Naive thymus-derived CD8-positive, alpha-beta T cell (primary cell): Measurements from ENCODE around the gene FUT4. TPM values are rescaled to one million over a fixed set of nuclear protein-coding genes. Genes with fewer than 3 reads are reported as not detected.
"Not testable (repeated sequence)": the region's sequence is repeated elsewhere in the genome, so short reads cannot be mapped to it uniquely, and the experiment has no call there.

Experiments used
- ATAC-seq, 2 donors: fragments of 150-1000 bp; cut with Tn5 transposase in 1 of 2; sonication (Bioruptor Pico), chemical (Tn5 transposase) in 1 of 2; 1 replicate in 1 of 2; 2 replicates in 1 of 2; pipeline ENCODE4 v1.10.0; 2021; ENCODE audit warnings: mild to moderate bottlenecking in 2 of 2, moderate library complexity in 2 of 2
- POLR2A ChIA-PET: fragments of 350-600 bp; sonication (Branson Sonifier 250); formaldehyde crosslinking; loops from one replicate; lab custom pipeline; 2021; ENCODE audit warnings: antibody characterized with exemption; lab: Charles Lee
- DNase-seq, 10 donors: peaks; one replicate each; pipeline versions ENCODE4 v3.0.0 to v3.0.0-alpha.2; 2020 to 2022
- H3K27ac Mint-ChIP-seq, 10 donors: one replicate each; pipeline ENCODE4 v1.8.0; 2020 to 2022; ENCODE audit warnings: mild to moderate bottlenecking in 10 of 10, mixed read lengths in 10 of 10, moderate library complexity in 4 of 10, inconsistent platforms in 1 of 10
- H3K27me3 Mint-ChIP-seq, 5 donors: one replicate each; pipeline ENCODE4 v1.8.0; 2021 to 2022; ENCODE audit warnings: mixed read lengths in 5 of 5
- H3K36me3 Mint-ChIP-seq, 3 donors: one replicate each; pipeline ENCODE4 v1.8.0; 2020 to 2022; ENCODE audit warnings: mixed read lengths in 3 of 3, mild to moderate bottlenecking in 2 of 3, inconsistent platforms in 1 of 3
- H3K4me1 Mint-ChIP-seq, 4 donors: one replicate each; pipeline ENCODE4 v1.8.0; 2021 to 2022; ENCODE audit warnings: mixed read lengths in 4 of 4
- H3K4me3 Mint-ChIP-seq, 10 donors: one replicate each; pipeline ENCODE4 v1.8.0; 2020 to 2022; ENCODE audit warnings: mild to moderate bottlenecking in 10 of 10, mixed read lengths in 10 of 10, moderate library complexity in 6 of 10, inconsistent platforms in 1 of 10
- H3K9me3 Mint-ChIP-seq, 9 donors: one replicate each; pipeline ENCODE4 v1.8.0; 2020 to 2022; ENCODE audit warnings: mixed read lengths in 9 of 9, mild to moderate bottlenecking in 3 of 9, inconsistent platforms in 1 of 9, moderate library complexity in 1 of 9
- polyA plus RNA-seq, 3 donors: library from polyadenylated mRNA; unstranded; fragments of 300-500 nt; fragmentation: Illumina TruSeq; gene quantifications; one replicate each; pipeline ENCODE4 v1.2.3, GENCODE V29; 2021
- total RNA-seq, 8 experiments: library from RNA in 2 of 8; stranded (reverse) in 2 of 8; gene quantifications; one replicate each; pipeline ENCODE4 v1.2.3 and lab custom pipeline; 2021 to 2026

The FUT4 gene
- total and polyA plus RNA-seq, 5 experiments from 2014 or later: 1.2 to 5.6 (median 1.6) TPM

DNA sequence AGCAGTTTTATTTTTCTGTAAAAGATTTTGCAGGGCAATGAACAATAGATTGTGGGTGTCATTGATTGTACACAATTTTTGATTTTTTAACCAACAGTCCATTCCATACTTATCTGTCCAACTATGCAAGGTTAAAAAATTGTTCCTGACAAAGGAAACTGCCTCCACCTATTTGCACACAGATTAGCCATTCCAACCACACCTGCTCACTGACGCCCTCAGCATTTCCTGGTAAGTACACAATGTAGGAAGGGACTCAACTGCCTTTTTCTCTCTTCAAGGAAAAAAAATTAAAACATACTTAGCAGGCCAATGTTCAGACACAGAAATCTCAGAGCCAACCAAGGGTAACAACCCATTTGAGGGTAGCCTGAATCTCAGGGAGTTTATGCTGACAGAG is 4.3 kb upstream of the FUT4 start:
- Mint-ChIP-seq H3K9me3 (no peaks in the 10 kb centered on the region), H3K36me3 (peaks cover 0 to 2% (median 0%) of the 10 kb centered on the region in 3 donors), H3K4me3 (no peak overlapping the region), H3K27me3 (peaks cover 7 to 14% (median 11%) of the 10 kb centered on the region in 5 donors), H3K4me1 (peaks cover 4 to 13% (median 11%) of the 10 kb centered on the region in 4 donors), H3K27ac (no peak overlapping the region)
- no peak for DNase-seq
- no peak for ATAC-seq
- POLR2A ChIA-PET: no interaction called here

DNA sequence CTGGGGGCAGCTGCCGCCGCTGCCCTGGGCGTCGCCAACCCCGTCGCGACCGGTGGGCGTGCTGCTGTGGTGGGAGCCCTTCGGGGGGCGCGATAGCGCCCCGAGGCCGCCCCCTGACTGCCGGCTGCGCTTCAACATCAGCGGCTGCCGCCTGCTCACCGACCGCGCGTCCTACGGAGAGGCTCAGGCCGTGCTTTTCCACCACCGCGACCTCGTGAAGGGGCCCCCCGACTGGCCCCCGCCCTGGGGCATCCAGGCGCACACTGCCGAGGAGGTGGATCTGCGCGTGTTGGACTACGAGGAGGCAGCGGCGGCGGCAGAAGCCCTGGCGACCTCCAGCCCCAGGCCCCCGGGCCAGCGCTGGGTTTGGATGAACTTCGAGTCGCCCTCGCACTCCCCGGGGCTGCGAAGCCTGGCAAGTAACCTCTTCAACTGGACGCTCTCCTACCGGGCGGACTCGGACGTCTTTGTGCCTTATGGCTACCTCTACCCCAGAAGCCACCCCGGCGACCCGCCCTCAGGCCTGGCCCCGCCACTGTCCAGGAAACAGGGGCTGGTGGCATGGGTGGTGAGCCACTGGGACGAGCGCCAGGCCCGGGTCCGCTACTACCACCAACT is 1.0 kb downstream of the FUT4 start:
- H3K27ac Mint-ChIP-seq: peak overlapping the region in 4 of 10 donors; percentile 7 to 76 (median 35)
- DNase-seq (peak in 3 of 10 donors; percentile 5 to 62 (median 19)), ATAC-seq (no peak)
- H3K9me3 Mint-ChIP-seq: no peaks in the 10 kb centered on the region
- peaks cover 24 to 51% (median 43%) of the 10 kb centered on the region in 4 donors for H3K4me1 Mint-ChIP-seq
- H3K36me3 Mint-ChIP-seq: peaks cover 0 to 2% (median 0%) of the 10 kb centered on the region in 3 donors
- POLR2A ChIA-PET: interaction anchor here (1.6 kb wide), 1 partner anchor 32 kb away, joined by 6 read pairs; the partner anchor contains the start of gene C11orf97
- peak overlapping the region; percentile 64 to 94 (median 76) for H3K4me3 Mint-ChIP-seq
- no peaks in the 10 kb centered on the region for H3K27me3 Mint-ChIP-seq

DNA sequence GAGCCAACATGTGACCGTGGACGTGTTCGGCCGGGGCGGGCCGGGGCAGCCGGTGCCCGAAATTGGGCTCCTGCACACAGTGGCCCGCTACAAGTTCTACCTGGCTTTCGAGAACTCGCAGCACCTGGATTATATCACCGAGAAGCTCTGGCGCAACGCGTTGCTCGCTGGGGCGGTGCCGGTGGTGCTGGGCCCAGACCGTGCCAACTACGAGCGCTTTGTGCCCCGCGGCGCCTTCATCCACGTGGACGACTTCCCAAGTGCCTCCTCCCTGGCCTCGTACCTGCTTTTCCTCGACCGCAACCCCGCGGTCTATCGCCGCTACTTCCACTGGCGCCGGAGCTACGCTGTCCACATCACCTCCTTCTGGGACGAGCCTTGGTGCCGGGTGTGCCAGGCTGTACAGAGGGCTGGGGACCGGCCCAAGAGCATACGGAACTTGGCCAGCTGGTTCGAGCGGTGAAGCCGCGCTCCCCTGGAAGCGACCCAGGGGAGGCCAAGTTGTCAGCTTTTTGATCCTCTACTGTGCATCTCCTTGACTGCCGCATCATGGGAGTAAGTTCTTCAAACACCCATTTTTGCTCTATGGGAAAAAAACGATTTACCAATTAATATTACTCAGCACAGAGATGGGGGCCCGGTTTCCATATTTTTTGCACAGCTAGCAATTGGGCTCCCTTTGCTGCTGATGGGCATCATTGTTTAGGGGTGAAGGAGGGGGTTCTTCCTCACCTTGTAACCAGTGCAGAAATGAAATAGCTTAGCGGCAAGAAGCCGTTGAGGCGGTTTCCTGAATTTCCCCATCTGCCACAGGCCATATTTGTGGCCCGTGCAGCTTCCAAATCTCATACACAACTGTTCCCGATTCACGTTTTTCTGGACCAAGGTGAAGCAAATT is 1.8 kb downstream of the FUT4 start:
- Mint-ChIP-seq H3K4me1 (peaks cover 30 to 58% (median 48%) of the 10 kb centered on the region in 4 donors), H3K4me3 (peak overlapping the region; percentile 62 to 94 (median 78)), H3K27ac (peak overlapping the region in 8 of 10 donors; percentile 19 to 83 (median 54)), H3K27me3 (no peaks in the 10 kb centered on the region), H3K9me3 (no peaks in the 10 kb centered on the region), H3K36me3 (peaks cover 0 to 5% (median 0%) of the 10 kb centered on the region in 3 donors)
- DNase-seq (peak in 1 of 10 donors; percentile 3), ATAC-seq (no peak)
- POLR2A ChIA-PET: interaction anchor here (1.6 kb wide), 1 partner anchor 33 kb away, joined by 6 read pairs; the partner anchor contains the start of gene C11orf97

DNA sequence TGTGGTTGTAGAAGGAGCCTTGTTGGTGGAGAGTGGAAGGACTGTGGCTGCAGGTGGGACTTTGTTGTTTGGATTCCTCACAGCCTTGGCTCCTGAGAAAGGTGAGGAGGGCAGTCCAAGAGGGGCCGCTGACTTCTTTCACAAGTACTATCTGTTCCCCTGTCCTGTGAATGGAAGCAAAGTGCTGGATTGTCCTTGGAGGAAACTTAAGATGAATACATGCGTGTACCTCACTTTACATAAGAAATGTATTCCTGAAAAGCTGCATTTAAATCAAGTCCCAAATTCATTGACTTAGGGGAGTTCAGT is 2.4 kb downstream of the FUT4 start:
- Mint-ChIP-seq H3K4me1 (peaks cover 30 to 62% (median 48%) of the 10 kb centered on the region in 4 donors), H3K27me3 (no peaks in the 10 kb centered on the region), H3K36me3 (peaks cover 0 to 6% (median 0%) of the 10 kb centered on the region in 3 donors), H3K4me3 (peak overlapping the region; percentile 20 to 94 (median 78)), H3K27ac (peak overlapping the region in 6 of 10 donors; percentile 1 to 83 (median 54)), H3K9me3 (no peaks in the 10 kb centered on the region)
- POLR2A ChIA-PET: interaction anchor here (1.6 kb wide), 1 partner anchor 34 kb away, joined by 6 read pairs; the partner anchor contains the start of gene C11orf97
- DNase-seq (no peak), ATAC-seq (no peak)

DNA sequence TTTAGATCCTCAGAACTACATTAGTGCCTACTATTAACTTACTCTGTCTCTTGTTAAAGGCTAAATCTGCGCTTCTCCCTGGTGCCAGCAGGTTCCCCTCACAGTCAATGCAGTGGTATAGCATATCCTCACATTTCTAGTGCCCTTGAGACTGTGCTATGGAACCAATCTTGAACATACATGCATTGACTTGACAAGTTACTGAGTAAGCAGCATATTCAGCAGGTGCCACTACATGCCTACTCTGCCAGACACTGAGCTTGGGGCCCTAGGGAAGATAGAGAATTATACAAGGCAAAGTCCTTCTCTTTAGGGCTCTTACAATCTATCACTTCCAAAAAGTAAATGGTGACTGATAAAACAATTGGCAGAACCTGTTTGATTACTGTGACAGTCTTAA is 3.2 kb downstream of the FUT4 start:
- Mint-ChIP-seq H3K36me3 (peaks cover 0 to 6% (median 0%) of the 10 kb centered on the region in 3 donors), H3K27me3 (no peaks in the 10 kb centered on the region), H3K27ac (peak overlapping the region in 5 of 10 donors; percentile 17 to 58 (median 36)), H3K9me3 (no peaks in the 10 kb centered on the region), H3K4me3 (peak overlapping the region in 9 of 10 donors; percentile 24 to 94 (median 63)), H3K4me1 (peaks cover 30 to 62% (median 48%) of the 10 kb centered on the region in 4 donors)
- DNase-seq (no peak), ATAC-seq (no peak)
- POLR2A ChIA-PET: no interaction called here

DNA sequence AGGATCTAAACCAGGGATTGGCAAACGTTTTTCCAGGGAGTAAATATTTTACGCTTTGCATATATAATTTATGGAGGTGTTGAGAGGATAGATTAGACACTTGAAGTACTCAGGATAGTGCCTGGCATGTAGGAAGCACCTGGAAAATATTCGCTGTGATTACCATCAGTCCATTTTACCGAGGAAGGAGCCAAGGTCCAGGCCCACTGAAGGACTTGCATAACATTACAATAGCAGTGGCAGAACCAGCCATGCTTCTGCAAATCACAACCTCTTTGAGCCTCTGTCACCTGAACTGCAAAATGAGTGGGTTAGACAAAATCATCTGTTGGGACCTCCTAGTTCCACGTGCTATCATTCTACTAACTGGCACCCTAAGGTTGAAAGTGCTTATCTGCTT is 5.4 kb downstream of the FUT4 start:
- no peaks in the 10 kb centered on the region for H3K27me3 Mint-ChIP-seq
- POLR2A ChIA-PET: no interaction called here
- H3K27ac Mint-ChIP-seq: peak overlapping the region in 1 of 10 donors; percentile 0
- H3K9me3 Mint-ChIP-seq: no peaks in the 10 kb centered on the region
- peaks cover 26 to 50% (median 37%) of the 10 kb centered on the region in 4 donors for H3K4me1 Mint-ChIP-seq
- H3K36me3 Mint-ChIP-seq: peaks cover 0 to 4% (median 0%) of the 10 kb centered on the region in 3 donors
- no peak for ATAC-seq
- H3K4me3 Mint-ChIP-seq: no peak overlapping the region
- no peak for DNase-seq

DNA sequence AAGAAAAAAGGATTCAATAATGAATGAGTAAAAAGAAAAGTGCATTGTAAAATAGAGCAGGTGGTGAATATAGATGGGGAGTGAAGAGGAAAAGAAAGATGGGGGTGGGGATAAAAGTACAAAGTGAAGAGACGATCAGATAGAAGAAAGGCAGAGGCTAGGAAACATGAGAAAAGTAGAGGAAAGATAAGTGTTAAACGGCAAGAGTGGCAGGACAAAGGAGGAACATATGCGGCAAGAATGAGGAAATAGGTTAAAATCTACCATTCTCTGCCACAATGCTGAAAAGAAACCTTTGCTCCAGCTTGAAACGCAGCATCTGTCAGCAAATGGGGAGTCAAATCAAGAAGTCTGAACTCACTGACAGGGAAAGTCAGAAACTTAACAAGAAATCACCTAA is 6.8 kb downstream of the FUT4 start:
- Mint-ChIP-seq H3K9me3 (no peaks in the 10 kb centered on the region), H3K27ac (peak overlapping the region in 2 of 10 donors; percentile 6 to 18)
- POLR2A ChIA-PET: no interaction called here

DNA sequence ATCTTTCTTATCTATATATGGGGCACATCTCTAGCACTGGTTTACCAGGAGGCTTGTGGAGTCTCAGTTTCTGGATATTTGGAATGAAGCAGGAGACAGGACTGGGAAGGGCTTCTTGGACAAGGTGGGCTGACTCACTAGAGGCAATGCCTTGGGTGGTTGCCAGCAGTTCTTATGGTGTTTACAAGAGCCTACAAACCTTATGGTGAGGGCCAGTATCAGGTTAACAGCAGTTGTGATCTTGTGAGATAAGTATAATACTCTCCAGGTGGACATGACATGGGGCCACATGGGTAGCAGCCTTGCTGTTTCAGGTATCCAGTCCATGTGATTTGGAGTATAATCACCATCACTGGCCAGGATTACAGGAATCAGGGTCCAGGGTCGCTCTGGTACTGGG is 10.2 kb downstream of the FUT4 start:
- DNase-seq (no peak), ATAC-seq (no peak)
- no peak overlapping the region for H3K4me3 Mint-ChIP-seq
- POLR2A ChIA-PET: no interaction called here
- peaks cover 7 to 15% (median 12%) of the 10 kb centered on the region in 4 donors for H3K4me1 Mint-ChIP-seq
- H3K27me3 Mint-ChIP-seq: no peaks in the 10 kb centered on the region
- H3K9me3 Mint-ChIP-seq: no peaks in the 10 kb centered on the region
- no peak overlapping the region for H3K27ac Mint-ChIP-seq
- H3K36me3 Mint-ChIP-seq: peaks cover 0 to 4% (median 0%) of the 10 kb centered on the region in 3 donors

More for the DNA sequence above, 6.8 kb downstream of the FUT4 start:
- peaks cover 0 to 4% (median 0%) of the 10 kb centered on the region in 3 donors for H3K36me3 Mint-ChIP-seq
- DNase-seq: no peak
- no peak overlapping the region for H3K4me3 Mint-ChIP-seq
- H3K4me1 Mint-ChIP-seq: peaks cover 25 to 48% (median 32%) of the 10 kb centered on the region in 4 donors
- H3K27me3 Mint-ChIP-seq: no peaks in the 10 kb centered on the region
- ATAC-seq: no peak

DNA sequence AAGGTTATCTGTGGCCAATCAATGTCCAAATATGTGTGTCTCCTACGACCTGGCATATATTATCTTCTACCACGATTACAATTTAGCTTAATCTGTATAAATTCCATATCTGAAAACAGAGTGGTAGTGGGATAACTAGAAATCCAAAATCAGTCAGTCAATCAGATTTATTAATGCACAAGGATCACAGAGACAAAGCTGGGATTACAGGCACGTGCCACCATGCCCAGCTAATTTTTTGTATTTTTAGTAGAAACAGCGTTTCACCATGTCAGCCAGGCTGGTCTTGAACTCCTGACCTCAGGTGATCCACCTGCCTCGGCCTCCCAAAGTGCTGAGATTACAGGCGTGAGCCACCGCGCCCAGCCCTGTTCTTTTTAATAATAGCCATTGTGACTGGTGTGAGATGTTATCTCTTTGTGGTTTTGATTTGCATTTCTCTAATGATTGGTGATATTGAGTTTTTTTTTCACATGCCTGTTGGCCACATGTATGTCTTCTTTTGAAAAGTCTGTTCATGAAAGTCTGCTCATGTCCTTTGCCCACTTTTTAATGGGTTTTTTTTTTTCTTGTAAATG is 12.1 kb downstream of the FUT4 start:
- not testable (repeated sequence) for DNase-seq, ATAC-seq, H3K4me3 Mint-ChIP-seq, H3K36me3 Mint-ChIP-seq, H3K4me1 Mint-ChIP-seq, H3K27ac Mint-ChIP-seq, H3K27me3 Mint-ChIP-seq, H3K9me3 Mint-ChIP-seq
- POLR2A ChIA-PET: interaction anchor here (0.5 kb wide), 1 partner anchor 70 kb away, joined by 3 read pairs; no protein-coding TSS in a partner anchor

DNA sequence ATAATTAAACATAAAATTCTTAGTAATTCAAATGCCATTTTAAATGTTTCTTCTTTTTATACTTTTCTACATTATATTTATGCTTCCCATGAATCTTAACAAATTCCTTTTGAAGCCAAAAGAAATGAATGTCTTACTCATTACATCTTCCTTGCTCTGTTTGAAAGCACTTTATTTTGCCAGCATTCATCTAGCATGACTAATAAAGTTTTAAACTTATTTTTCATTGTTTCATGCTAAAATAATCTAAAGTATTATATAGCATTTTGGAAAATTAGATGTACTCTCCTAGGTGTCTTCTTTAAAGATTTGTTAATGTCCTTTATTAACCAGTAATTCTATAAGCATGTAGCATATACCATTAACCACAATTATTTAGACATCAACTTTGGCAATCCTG is 13.7 kb downstream of the FUT4 start:
- no peaks in the 10 kb centered on the region for H3K9me3 Mint-ChIP-seq
- no peak for ATAC-seq

DNA sequence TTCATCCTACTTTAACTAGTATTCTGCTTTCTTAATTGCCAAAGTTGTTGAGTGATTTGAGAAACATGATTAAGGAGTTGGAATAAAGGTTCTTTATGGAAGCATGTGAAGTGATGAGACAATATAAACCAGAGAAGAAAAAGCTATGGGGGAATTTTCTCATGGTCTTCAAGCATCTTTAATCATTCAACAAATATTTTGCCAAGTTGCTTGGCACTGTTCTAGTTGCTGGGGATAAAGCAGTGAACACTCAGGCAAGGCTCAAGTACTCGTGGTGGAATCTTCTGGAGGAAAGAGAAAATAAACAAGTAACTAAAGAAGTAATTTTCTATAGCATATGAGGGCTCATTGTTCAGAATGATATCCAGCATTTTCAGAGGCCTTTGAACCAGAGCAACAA is 14.3 kb downstream of the FUT4 start:
- no peak overlapping the region for H3K4me3 Mint-ChIP-seq
- peaks cover 0 to 4% (median under 1%) of the 10 kb centered on the region in 4 donors for H3K4me1 Mint-ChIP-seq
- DNase-seq: no peak
- no peaks in the 10 kb centered on the region for H3K9me3 Mint-ChIP-seq
- no peaks in the 10 kb centered on the region for H3K36me3 Mint-ChIP-seq
- POLR2A ChIA-PET: no interaction called here
- no peaks in the 10 kb centered on the region for H3K27me3 Mint-ChIP-seq
- no peak for ATAC-seq
- no peak overlapping the region for H3K27ac Mint-ChIP-seq

More for the DNA sequence above, 13.7 kb downstream of the FUT4 start:
- Mint-ChIP-seq H3K27ac (no peak overlapping the region), H3K27me3 (no peaks in the 10 kb centered on the region), H3K36me3 (no peaks in the 10 kb centered on the region), H3K4me1 (peaks cover 0 to 4% (median under 1%) of the 10 kb centered on the region in 4 donors), H3K4me3 (no peak overlapping the region)
- POLR2A ChIA-PET: no interaction called here
- DNase-seq: no peak

DNA sequence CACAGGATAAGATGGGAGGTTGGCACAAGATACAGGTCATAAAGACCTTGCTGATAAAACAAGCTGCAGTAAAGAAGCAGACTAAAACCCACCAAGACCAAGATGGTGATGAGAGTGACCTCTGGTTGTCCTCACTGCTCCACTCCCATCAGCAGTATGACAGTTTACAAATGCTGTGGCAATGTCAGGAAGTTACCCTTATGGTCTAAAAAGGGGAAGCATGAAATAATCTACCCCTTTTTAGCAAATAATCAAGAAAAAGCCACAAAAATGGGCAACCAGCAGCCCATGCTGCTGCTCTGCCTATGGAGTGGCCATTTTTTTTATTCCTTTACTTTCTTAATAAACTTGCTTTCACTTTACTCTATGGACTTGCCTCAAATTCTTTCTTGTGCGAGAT is 14.7 kb downstream of the FUT4 start:
- no peak overlapping the region for H3K4me3 Mint-ChIP-seq
- POLR2A ChIA-PET: no interaction called here
- no peaks in the 10 kb centered on the region for H3K9me3 Mint-ChIP-seq
- H3K36me3 Mint-ChIP-seq: no peaks in the 10 kb centered on the region
- no peaks in the 10 kb centered on the region for H3K27me3 Mint-ChIP-seq
- peaks cover 0 to 4% (median under 1%) of the 10 kb centered on the region in 4 donors for H3K4me1 Mint-ChIP-seq
- no peak for DNase-seq
- no peak overlapping the region for H3K27ac Mint-ChIP-seq
- no peak for ATAC-seq
